Measurements from ENCODE around the gene YPEL2.
"Not testable (repeated sequence)": the region's sequence is repeated elsewhere in the genome, so short reads cannot be mapped to it uniquely, and the experiment has no call there.

YPEL2 gene

DNA sequence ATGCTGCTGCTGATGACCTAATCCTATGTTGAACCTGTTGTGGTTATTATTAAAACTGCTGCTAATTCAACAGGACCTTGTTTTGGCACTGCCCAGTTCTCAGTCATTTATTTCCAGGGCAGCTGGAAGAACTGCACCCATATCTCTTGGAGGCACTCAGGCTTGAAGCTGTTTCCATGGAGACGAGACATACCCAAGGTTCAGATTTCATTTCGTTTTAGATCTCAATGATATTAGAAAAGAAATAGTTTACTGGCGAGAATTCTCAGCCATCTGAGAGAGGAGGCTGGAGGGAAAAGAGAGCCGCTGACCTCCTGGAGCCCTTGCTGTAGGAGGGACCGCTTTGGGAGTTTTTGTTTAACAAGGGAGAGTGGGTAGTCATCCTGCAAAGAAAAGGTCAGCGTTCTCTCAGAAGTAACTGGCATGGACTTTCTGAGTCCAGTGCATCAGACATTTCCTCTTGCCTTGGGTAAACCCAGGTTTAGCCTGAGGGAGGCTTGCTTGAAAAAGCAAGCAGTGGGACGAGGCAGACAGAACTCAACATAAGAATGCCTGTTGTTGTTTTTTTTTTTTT lies 75.4 kb downstream of the YPEL2 start:
- no peak for DNase-seq (ENCODE audit: low spot score)

- no peak for DNase-seq (ENCODE audit: low spot score)
These were observed 78.0 kb downstream of the YPEL2 start for GRCh38 chr17:59409336-59410048.

DNA sequence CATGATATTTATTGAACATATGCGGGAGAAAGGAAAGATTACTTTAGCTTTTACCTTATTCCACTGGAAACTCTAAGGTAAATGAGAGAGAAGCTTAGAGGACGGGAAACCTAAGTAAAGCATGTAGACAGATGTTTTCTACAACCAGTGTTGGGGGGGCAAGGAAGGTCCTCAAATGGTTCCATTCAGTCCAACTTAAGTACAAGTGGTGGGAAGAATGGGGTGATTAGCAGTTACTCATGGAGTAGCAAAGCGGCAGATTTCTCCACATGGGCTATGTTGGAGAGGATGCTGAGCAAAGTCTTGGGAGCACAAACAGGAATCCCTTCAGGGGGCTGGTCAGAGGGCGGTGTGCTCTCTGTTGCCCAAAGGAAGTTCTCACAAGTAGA lies 78.6 kb downstream of the YPEL2 start:
- no peak for DNase-seq (ENCODE audit: low spot score)

DNA sequence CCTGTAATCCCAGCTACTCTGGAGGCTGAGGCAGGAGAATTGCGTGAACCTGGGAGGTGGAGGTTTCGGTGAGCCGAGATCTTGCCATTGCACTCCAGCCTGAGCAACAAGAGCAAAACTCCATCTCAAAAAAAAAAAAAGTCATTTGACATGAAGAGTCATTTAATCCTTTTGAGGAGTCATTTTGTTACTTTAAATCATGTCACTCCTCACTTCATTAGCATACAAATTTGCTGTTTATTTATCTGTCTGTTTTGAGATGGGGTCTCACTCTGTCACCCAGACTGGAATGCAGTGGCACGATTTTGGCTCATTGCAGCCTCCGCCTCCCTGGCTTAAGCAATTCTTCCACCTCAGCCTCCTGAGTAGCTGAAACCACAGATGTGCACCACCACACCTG lies 81.0 kb downstream of the YPEL2 start:
- DNase-seq (ENCODE audit: low spot score): not testable (repeated sequence)

GRCh38 chr17:59413014-59413766 lies 81.7 kb downstream of the YPEL2 start:
- no peak for DNase-seq (ENCODE audit: low spot score)

- DNase-seq (ENCODE audit: low spot score): no peak
These were observed 83.9 kb downstream of the YPEL2 start for GRCh38 chr17:59415397-59415796.

- DNase-seq (ENCODE audit: low spot score): no peak
These were observed 84.7 kb downstream of the YPEL2 start for GRCh38 chr17:59416184-59416583.

- DNase-seq (ENCODE audit: low spot score): no peak
These were observed 86.0 kb downstream of the YPEL2 start for GRCh38 chr17:59417452-59417851.

GRCh38 chr17:59418732-59419166 lies 87.3 kb downstream of the YPEL2 start:
- DNase-seq (ENCODE audit: low spot score): no peak

- no peak for DNase-seq (ENCODE audit: low spot score)
These were observed 89.4 kb downstream of the YPEL2 start for GRCh38 chr17:59420901-59421300.

DNA sequence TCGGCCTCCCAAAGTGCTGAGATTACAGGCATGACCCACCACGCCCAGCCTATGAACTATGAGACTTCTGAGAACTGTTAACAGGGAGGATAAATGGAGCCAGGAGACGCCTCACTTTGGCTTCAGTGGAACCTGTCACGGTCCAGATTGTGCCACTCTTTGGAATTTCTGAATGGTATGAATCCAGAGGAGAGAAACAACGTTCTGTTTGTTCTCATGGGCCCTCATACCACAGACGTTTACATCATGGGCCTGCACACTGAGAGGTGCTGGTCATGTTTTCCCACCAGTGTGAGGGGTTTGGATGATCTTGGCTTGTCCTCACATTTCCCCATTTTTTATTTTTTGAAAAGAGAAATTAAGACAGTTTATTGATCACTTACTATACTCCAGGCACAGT lies 90.3 kb downstream of the YPEL2 start:
- DNase-seq (ENCODE audit: low spot score): no peak

DNA sequence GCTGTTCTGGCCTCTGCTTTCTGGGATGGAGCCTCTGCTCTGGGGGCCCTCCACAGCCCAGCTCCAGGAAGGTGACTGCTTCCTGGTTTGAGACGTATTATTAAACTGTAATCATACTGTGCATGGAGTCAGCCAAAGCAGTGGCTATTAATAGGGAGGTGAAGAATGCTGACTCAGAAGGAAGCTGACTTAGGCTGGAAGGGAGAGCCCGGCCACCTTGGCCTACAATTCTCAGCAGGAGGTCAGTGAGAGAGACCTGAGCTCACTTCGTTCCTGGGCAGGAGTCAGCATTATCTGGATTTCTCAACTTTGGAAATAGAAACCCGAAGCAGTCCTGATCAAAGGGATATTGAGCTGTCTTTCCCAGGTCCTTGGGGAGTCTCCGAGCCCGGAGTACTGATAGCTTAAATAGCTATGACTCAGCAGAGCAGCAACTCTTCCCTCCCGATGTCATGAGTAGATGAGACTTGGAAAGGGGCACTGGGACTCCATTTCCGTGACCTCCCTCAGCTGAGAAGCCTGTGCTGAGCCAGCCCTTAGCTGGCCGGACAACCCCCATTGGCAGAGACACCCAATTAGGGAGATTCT lies 91.8 kb downstream of the YPEL2 start:
- peak; percentile 73 for DNase-seq (ENCODE audit: low spot score)

DNA sequence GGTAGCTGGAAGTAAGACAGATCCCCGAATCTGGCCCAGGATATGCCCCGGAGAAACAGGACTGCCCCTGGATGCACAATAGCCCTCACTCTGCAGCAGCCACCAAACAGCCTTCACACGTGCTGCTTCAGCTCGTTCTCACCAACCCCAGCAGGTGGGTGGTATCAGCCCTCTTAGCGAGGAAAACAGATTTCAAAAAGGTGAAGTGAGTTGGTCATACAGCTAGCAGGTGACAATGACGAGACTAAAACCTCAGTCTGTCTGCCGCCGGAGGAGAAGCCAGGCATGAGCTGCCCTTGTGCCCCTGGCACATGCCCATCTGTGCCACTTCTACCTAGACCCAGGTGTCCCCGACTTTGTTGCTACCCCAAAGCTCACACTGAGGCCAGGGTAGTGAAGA lies 92.4 kb downstream of the YPEL2 start:
- DNase-seq (ENCODE audit: low spot score): no peak

- DNase-seq (ENCODE audit: low spot score): no peak
These were observed 92.9 kb downstream of the YPEL2 start for GRCh38 chr17:59424331-59424730.

DNA sequence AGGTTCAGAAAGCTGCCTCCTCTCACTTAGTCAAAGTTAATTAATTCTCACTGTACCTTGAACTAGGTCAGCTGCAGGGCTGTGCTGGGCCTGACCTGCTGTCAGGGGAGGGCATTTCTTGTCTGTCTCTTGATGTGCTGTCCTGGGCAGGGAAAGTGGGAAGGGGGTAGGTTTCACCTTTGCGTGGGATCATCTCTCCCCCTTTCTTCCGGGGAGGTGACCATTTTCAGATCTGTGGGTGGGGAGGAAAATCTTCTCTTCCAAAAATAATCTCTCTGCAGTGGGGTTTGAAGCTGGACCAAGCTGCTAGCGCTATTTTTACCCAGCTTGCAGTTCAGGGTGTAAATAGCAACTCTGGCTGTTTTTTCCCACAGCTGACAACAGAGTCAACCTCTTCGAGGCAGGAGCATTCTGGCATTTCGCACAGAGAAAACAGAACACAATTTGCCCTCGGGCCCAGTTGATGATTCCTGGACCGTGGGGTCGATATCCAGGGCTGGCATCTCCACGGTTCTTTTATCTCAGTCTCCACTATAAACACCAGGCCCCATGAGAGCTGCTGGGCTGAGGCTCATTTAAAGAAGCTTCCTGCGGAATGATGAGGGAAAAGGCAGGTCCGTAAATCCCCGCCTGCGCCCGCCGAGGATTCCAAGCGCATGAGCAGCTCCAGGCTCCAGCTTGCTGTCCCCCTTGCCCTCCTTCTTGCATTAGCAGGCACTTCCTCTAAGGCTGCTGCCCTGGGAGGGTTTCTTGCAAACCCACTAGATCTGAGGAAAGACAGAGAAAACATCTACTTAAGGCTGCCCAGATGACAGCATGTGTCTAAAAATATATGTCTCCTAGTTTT lies 93.9 kb downstream of the YPEL2 start:
- DNase-seq (ENCODE audit: low spot score): peak; percentile 75

DNA sequence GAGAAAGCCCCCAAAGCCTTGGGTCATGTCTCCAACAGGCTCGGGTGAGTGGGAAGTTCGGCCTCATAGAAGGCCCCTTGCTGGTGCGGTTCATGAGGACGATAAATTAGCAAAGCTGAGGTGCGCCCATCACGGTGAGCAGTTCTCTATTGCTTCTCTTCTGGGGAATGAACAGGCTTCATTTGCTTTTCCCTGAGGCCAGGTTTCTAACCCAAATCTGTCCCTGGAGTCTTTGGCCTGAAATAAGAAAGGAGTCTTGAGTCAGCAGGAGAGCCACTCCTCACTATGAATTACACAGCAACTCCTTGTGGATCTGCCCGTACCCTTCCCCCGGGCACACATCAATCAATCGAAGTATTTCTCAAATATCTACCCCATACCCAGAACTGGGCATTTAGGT lies 94.6 kb downstream of the YPEL2 start:
- no peak for DNase-seq (ENCODE audit: low spot score)

DNA sequence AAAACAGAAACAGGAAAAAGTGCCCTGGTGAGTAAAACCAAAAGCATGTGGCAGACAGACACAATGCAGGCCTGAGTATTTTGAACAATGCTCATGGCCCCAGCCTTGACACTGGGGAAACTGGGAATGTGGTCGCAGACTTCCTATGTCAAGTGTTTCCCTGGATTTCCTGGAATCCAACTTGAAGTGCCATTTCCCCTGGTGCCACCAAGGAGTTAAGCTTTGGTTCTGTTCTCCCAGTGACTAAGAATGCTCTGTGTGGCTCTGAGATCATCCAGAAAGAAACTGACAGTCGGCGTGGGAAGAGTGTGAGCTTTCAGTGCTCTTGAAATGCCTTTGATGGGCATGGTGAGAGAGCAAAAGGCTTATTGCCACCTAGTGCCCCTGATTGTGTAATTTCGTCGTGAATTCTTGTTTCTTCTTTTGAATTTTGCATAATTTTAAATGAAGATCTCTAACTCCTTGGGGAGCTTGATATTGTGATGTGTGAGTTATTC lies 96.0 kb downstream of the YPEL2 start:
- peak; percentile 61 for DNase-seq (ENCODE audit: low spot score)

DNA sequence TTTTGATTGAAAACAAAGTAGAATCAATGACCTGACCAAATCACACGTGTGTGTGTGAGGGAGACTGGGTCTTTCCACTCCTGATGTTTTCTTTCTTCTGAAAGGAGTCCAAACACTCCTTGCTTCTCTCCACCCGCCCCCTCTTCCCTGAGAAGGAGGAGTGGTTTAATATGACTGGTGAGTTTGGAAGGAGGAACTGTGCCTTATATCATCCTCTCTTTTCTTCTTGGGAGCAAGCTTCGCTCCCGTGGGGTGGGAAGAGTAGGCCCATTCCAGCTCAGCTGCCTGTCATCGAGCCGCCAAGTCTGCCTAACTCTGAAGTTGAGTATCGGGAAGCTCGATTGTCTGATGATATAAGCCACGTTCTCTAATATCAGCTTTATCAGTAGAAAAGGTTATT lies 96.5 kb downstream of the YPEL2 start:
- DNase-seq (ENCODE audit: low spot score): peak; percentile 78

- no peak for DNase-seq (ENCODE audit: low spot score)
These were observed 97.5 kb downstream of the YPEL2 start for GRCh38 chr17:59428916-59429485.

- DNase-seq (ENCODE audit: low spot score): no peak
These were observed 100.1 kb downstream of the YPEL2 start for GRCh38 chr17:59431601-59432000.

- no peak for DNase-seq (ENCODE audit: low spot score)
These were observed 101.2 kb downstream of the YPEL2 start for GRCh38 chr17:59432657-59433056.
